A549 (cell line): ENCODE data around the gene EPS8L2. TPM values are rescaled to one million over a fixed set of nuclear protein-coding genes. Genes with fewer than 3 reads are reported as not detected.

Experiments used
- ATAC-seq, 2 experiments: fragments of 200-7000 bp in 1 of 2; fragments of >200 bp in 1 of 2; cut with Nextera tagmentation in 1 of 2; cut with Tn5 transposase in 1 of 2; 3 replicates each; pipeline versions ENCODE4 v1.8.0 to v1.9.1; 2018 to 2020; ENCODE audit warnings: mild to moderate bottlenecking in 1 of 2, moderate library complexity in 1 of 2
- CTCF ChIA-PET: fragments of 300-600 bp; sonication (Branson Sonifier 250); formaldehyde crosslinking; extraction: SDS; loops from one replicate; lab custom pipeline; 2021; ENCODE audit warnings: antibody characterized with exemption, inconsistent platforms; lab: Yijun Ruan, JAX
- POLR2A ChIA-PET: fragments of 350-600 bp; formaldehyde crosslinking; extraction: SDS; loops from one replicate; lab custom pipeline; 2021; ENCODE audit warnings: antibody characterized with exemption, inconsistent platforms; lab: Yijun Ruan, JAX
- DNase-seq, 2 experiments: peaks; one replicate each; pipeline versions ENCODE4 v3.0.0 to v3.0.0-alpha.2; 2011 to 2016; ENCODE audit warnings: low read depth in 1 of 2, low spot score in 1 of 2
- FAIRE-seq: peaks from 2 replicates; lab custom pipeline; 2011; peaks lifted over from hg19 to GRCh38; lab: Jason Lieb, UNC
- H3K27ac ChIP-seq, 2 experiments: fragments of >200 bp; sonication (Bioruptor Twin); formaldehyde crosslinking; 3 replicates each; pipeline ENCODE4 v1.5.1; 2016 to 2017
- H3K4me1 ChIP-seq: fragments of >200 bp; sonication (Bioruptor Twin); formaldehyde crosslinking; 3 replicates; pipeline ENCODE4 v1.6.1; 2016
- H3K4me2 ChIP-seq: fragments of >200 bp; sonication (Bioruptor Twin); formaldehyde crosslinking; 3 replicates; pipeline ENCODE4 v1.6.1; 2016
- H3K4me3 ChIP-seq: fragments of >200 bp; sonication (Bioruptor Twin); formaldehyde crosslinking; 3 replicates; pipeline ENCODE4 v1.5.1; 2016
- H3K9me3 ChIP-seq: fragments of >200 bp; sonication (Bioruptor Twin); formaldehyde crosslinking; 3 replicates; pipeline ENCODE4 v1.6.1; 2016
- BHLHE40 ChIP-seq: IDR thresholded peaks from 2 replicates; pipeline ENCODE4 v1.6.1; 2012; ENCODE audit warnings: low read depth, low read length, inconsistent platforms
- CBX2 ChIP-seq: fragments of 200-600 bp; sonication (generic); IDR thresholded peaks from 2 replicates; pipeline ENCODE4 v1.6.1; 2016; ENCODE audit warnings: low read depth, mild to moderate bottlenecking, borderline replicate concordance
- CBX8 ChIP-seq: fragments of 200-600 bp; sonication (generic); IDR thresholded peaks from 2 replicates; pipeline ENCODE4 v1.6.1; 2016
- CHD4 ChIP-seq: fragments of 200-600 bp; sonication (generic); IDR thresholded peaks from 2 replicates; pipeline ENCODE4 v1.6.1; 2016; ENCODE audit warnings: antibody characterized with exemption, mild to moderate bottlenecking, borderline replicate concordance
- EHMT2 ChIP-seq: fragments of 200-600 bp; sonication (generic); IDR thresholded peaks from 2 replicates; pipeline ENCODE4 v1.6.1; 2016; ENCODE audit warnings: antibody characterized with exemption, low read depth, mild to moderate bottlenecking, moderate library complexity
- FOSL2 ChIP-seq, 2 experiments: fragments of 450-650 bp in 1 of 2; fragments of >200 bp in 1 of 2; sonication (Bioruptor Twin) in 1 of 2; formaldehyde crosslinking; IDR thresholded peaks; 2 replicates each; pipeline versions ENCODE4 v1.5.0 to v1.6.1; 2016 to 2020; ENCODE audit warnings: mild to moderate bottlenecking in 1 of 2, moderate library complexity in 1 of 2
- GATA3 ChIP-seq: IDR thresholded peaks from 2 replicates; pipeline ENCODE4 v1.6.1; 2012; ENCODE audit warnings: borderline replicate concordance
- HDAC2 ChIP-seq: fragments of 200-600 bp; sonication (generic); IDR thresholded peaks from 2 replicates; pipeline ENCODE4 v1.6.1; 2016
- HMGXB4 ChIP-seq: fragments of 250-450 bp; sonication (Bioruptor Pico); IDR thresholded peaks from 2 replicates; pipeline ENCODE4 v1.5.0; 2021; ENCODE audit warnings: mild to moderate bottlenecking, moderate library complexity, borderline replicate concordance
- HOXB5 ChIP-seq: fragments of 250-450 bp; sonication (Bioruptor Pico); IDR thresholded peaks from 2 replicates; pipeline ENCODE4 v1.5.0; 2020; ENCODE audit warnings: mild to moderate bottlenecking, moderate library complexity
- KDM1A ChIP-seq: fragments of 200-600 bp; sonication (generic); IDR thresholded peaks from 2 replicates; pipeline ENCODE4 v1.6.1; 2016; ENCODE audit warnings: low read depth, mild to moderate bottlenecking
- KDM5A ChIP-seq: fragments of 200-600 bp; sonication (generic); IDR thresholded peaks from 2 replicates; pipeline ENCODE4 v1.6.1; 2016; ENCODE audit warnings: antibody characterized with exemption, mild to moderate bottlenecking
- MAFK ChIP-seq: fragments of 450-650 bp; IDR thresholded peaks from 2 replicates; pipeline ENCODE4 v1.6.1; 2014; ENCODE audit not compliant: partially characterized antibody
- NFE2L2 ChIP-seq: fragments of 150-350 bp; conservative IDR thresholded peaks from 2 replicates; pipeline ENCODE4 v1.6.1; 2014; ENCODE audit warnings: low read length
- NR3C1 ChIP-seq: fragments of >200 bp; sonication (Bioruptor Twin); formaldehyde crosslinking; IDR thresholded peaks from 3 replicates; pipeline ENCODE4 v1.6.1; 2017
- POLR2A ChIP-seq: IDR thresholded peaks from 2 replicates; pipeline ENCODE4 v1.6.1; 2012; ENCODE audit warnings: mild to moderate bottlenecking, low read length
- RCOR1 ChIP-seq: fragments of 150-350 bp; IDR thresholded peaks from 2 replicates; pipeline ENCODE4 v1.6.1; 2014; ENCODE audit warnings: antibody characterized with exemption, low read length, low read depth
- RFX5 ChIP-seq: fragments of 450-650 bp; IDR thresholded peaks from 2 replicates; pipeline ENCODE4 v1.7.1; 2014; ENCODE audit warnings: antibody characterized with exemption, mild to moderate bottlenecking, moderate library complexity
- RNF2 ChIP-seq: fragments of 200-600 bp; sonication (generic); IDR thresholded peaks from 2 replicates; pipeline ENCODE4 v1.6.1; 2016; ENCODE audit warnings: low read depth, mild to moderate bottlenecking, antibody characterized with exemption, moderate library complexity, borderline replicate concordance
- SREBF2 ChIP-seq: fragments of 450-650 bp; IDR thresholded peaks from 2 replicates; pipeline ENCODE4 v1.6.1; 2014; ENCODE audit warnings: mild to moderate bottlenecking, moderate library complexity
- TP53 ChIP-seq: fragments of 250-450 bp; sonication (Bioruptor Pico); IDR thresholded peaks from 2 replicates; pipeline ENCODE4 v1.5.0; 2021; ENCODE audit warnings: mild to moderate bottlenecking, moderate library complexity
- ZC3H11A ChIP-seq: fragments of 450-650 bp; IDR thresholded peaks from 2 replicates; pipeline ENCODE4 v1.6.1; 2014; ENCODE audit warnings: antibody characterized with exemption, mild to moderate bottlenecking
- ZNF302 ChIP-seq: fragments of 250-450 bp; sonication (Bioruptor Pico); IDR thresholded peaks from 2 replicates; pipeline ENCODE4 v1.9.0; 2021; ENCODE audit warnings: inconsistent platforms, mild to moderate bottlenecking, moderate library complexity
- WGBS: methylation state at CpG from one replicate; pipeline ENCODE4 v1.1.6; 2017; ENCODE audit errors: missing lambda C conversion rate; 5-methylcytosine and 5-hydroxymethylcytosine counted together
- polyA plus RNA-seq, 4 experiments: library from polyadenylated mRNA; depleted of rRNA in 3 of 4; stranded (reverse); fragments of >200 nt; fragmentation: RNase III in 1 of 4; extraction: RNeasy Plus Mini Kit Qiagen cat#74134 plus additional on column Dnase treatment in 1 of 4; gene quantifications; 2 replicates in 3 of 4; 3 replicates in 1 of 4; pipeline ENCODE4 v1.2.3, GENCODE V29; 2011 to 2017
- TF ChIP-seq, protein P1 (sequence below): IDR thresholded peaks from 2 replicates; pipeline ENCODE4 v1.6.1; 2012
- TF ChIP-seq, protein P2 (sequence below): fragments of >200 bp; sonication (Bioruptor Twin); formaldehyde crosslinking; IDR thresholded peaks from 3 replicates; pipeline ENCODE4 v1.6.1; 2016
- TF ChIP-seq, protein P3 (sequence below): IDR thresholded peaks from 2 replicates; pipeline ENCODE4 v1.6.1; 2012; ENCODE audit warnings: low read depth, borderline replicate concordance

EPS8L2 gene
- polyA plus RNA-seq, 2 of the 4 experiments (the other 2 are of a cell fraction) = 60.7 to 154 TPM

GRCh38 chr11:721247-721740 lies 15.3 kb downstream of the EPS8L2 start:
- H3K9me3 ChIP-seq = no peaks in the 10 kb centered on the region
- TF ChIP-seq, protein P1, sequence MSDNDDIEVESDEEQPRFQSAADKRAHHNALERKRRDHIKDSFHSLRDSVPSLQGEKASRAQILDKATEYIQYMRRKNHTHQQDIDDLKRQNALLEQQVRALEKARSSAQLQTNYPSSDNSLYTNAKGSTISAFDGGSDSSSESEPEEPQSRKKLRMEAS = no peak
- TF ChIP-seq HMGXB4 (no peak), EHMT2 (no peak), KDM5A (no peak), POLR2A (no peak), GATA3 (no peak), NR3C1 (no peak), RFX5 (no peak), CBX8 (no peak), CHD4 (no peak), CBX2 (no peak), RNF2 (no peak)
- TF ChIP-seq, protein P2, sequence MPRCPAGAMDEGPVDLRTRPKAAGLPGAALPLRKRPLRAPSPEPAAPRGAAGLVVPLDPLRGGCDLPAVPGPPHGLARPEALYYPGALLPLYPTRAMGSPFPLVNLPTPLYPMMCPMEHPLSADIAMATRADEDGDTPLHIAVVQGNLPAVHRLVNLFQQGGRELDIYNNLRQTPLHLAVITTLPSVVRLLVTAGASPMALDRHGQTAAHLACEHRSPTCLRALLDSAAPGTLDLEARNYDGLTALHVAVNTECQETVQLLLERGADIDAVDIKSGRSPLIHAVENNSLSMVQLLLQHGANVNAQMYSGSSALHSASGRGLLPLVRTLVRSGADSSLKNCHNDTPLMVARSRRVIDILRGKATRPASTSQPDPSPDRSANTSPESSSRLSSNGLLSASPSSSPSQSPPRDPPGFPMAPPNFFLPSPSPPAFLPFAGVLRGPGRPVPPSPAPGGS = no peak
- DNase-seq = no peak
- peaks cover 21% of the 10 kb centered on the region for H3K4me1 ChIP-seq
- ChIA-PET CTCF (interaction anchor here (1.3 to 20.1 kb wide), 7 partner anchors 20 to 167 kb away, joined by 3 to 599 read pairs (median 22); partner anchors contain the start of genes DEAF1, EPS8L2 and TMEM80), POLR2A (interaction anchor here (2.1 kb wide), 1 partner anchor 26 kb away, joined by 7 read pairs; the partner anchor contains the start of genes DEAF1 and TMEM80)
- no peak overlapping the region for H3K4me2 ChIP-seq
- WGBS = 88% methylated on average over 15 of the region's 28 CpGs
- no peak for ATAC-seq
- FAIRE-seq = no peak
- H3K27ac ChIP-seq = no peak overlapping the region
- H3K4me3 ChIP-seq = no peak overlapping the region

DNA sequence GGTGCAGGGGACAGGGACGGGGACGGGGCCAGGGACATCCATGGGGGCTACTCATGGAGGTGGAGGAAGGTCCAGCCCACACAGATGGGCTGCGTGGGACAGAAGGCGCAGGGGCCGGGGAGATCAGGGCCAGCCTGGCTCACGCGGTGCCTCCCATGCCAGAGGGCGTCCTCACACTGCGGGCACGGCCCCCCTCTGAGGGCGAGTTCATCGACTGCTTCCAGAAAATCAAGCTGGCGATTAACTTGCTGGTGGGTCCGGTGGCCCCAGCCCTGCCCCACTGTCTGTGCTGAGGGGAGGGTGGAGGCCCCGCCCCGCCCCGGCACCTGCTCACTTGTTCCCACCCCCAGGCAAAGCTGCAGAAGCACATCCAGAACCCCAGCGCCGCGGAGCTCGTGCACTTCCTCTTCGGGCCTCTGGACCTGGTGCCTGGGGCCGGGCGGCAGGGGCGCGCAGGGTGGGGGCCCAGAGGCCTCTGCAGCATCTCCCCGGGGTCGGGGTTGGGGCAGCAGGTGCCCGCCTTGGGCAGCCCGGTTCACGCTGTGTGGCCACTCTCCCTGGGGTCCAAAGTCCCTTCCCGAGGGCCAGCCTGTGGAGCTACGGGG lies 15.8 kb downstream of the EPS8L2 start:
- no peak for FAIRE-seq
- Histone ChIP-seq H3K4me3 (no peak overlapping the region), H3K9me3 (no peaks in the 10 kb centered on the region), H3K4me1 (peaks cover 26% of the 10 kb centered on the region), H3K27ac (no peak overlapping the region)
- 85% methylated on average over 12 of the region's 33 CpGs for WGBS
- ATAC-seq = peak in 1 of 2 experiments; percentile 31; a peak in 3 of 6 replicates
- POLR2A ChIA-PET = interaction anchor here (2.1 kb wide), 1 partner anchor 26 kb away, joined by 7 read pairs; the partner anchor contains the start of genes DEAF1 and TMEM80
- DNase-seq = no peak
- TF ChIP-seq CBX8 (no peak), BHLHE40 (no peak), FOSL2 (IDR thresholded peaks at IDR 0.05) (no peak), FOSL2 (CRISPR knock-in tag; IDR thresholded peaks at IDR 0.05) (no peak)
- TF ChIP-seq, all 56 proteins: peak for 0
- CTCF ChIA-PET = interaction anchor here (1.0 to 20.1 kb wide), 12 partner anchors 11 to 167 kb away, joined by 3 to 599 read pairs (median 17); partner anchors contain the start of genes DEAF1, EPS8L2 and TMEM80
- H3K4me2 ChIP-seq = no peak overlapping the region

DNA sequence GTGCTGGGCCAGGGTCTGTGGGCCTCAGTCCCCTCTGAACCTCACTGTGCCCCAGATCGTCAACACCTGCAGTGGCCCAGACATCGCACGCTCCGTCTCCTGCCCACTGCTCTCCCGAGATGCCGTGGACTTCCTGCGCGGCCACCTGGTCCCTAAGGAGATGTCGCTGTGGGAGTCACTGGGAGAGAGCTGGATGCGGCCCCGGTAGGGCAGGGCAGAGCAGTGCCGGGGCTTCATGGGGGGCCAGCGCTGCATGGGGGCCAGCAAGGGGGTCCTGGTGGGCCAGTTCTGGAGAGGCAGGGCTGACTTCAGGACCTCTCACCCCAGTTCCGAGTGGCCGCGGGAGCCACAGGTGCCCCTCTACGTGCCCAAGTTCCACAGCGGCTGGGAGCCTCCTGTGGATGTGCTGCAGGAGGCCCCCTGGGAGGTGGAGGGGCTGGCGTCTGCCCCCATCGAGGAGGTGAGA lies 16.3 kb downstream of the EPS8L2 start:
- WGBS = 87% methylated on average over 18 of the region's 20 CpGs
- TF ChIP-seq, protein P2 = no peak
- no peak for TF ChIP-seq HDAC2
- no peak for TF ChIP-seq HOXB5 (CRISPR knock-in tag)
- no peak for TF ChIP-seq FOSL2 (IDR thresholded peaks at IDR 0.05)
- TF ChIP-seq FOSL2 (CRISPR knock-in tag; IDR thresholded peaks at IDR 0.05) = no peak
- no peak for TF ChIP-seq ZC3H11A
- TF ChIP-seq TP53 (CRISPR knock-in tag) = no peak
- TF ChIP-seq KDM1A = no peak
- TF ChIP-seq ZNF302 (CRISPR knock-in tag) = no peak
- no peak for TF ChIP-seq RCOR1
- TF ChIP-seq, protein P3, sequence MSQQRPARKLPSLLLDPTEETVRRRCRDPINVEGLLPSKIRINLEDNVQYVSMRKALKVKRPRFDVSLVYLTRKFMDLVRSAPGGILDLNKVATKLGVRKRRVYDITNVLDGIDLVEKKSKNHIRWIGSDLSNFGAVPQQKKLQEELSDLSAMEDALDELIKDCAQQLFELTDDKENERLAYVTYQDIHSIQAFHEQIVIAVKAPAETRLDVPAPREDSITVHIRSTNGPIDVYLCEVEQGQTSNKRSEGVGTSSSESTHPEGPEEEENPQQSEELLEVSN = no peak
- no peak for TF ChIP-seq SREBF2
- no peak for TF ChIP-seq POLR2A
- no peak for TF ChIP-seq NFE2L2
- no peak for TF ChIP-seq MAFK

More for the DNA sequence above, 16.3 kb downstream of the EPS8L2 start:
- POLR2A ChIA-PET = interaction anchor here (2.1 kb wide), 1 partner anchor 27 kb away, joined by 7 read pairs; the partner anchor contains the start of genes DEAF1 and TMEM80
- Histone ChIP-seq H3K27ac (no peak overlapping the region), H3K4me2 (no peak overlapping the region), H3K9me3 (no peaks in the 10 kb centered on the region), H3K4me3 (no peak overlapping the region), H3K4me1 (peaks cover 32% of the 10 kb centered on the region)
- CTCF ChIA-PET = interaction anchor here (0.9 to 20.1 kb wide), 20 partner anchors 11 to 184 kb away, joined by 3 to 599 read pairs (median 4); partner anchors contain the start of genes DEAF1, EPS8L2, TALDO1 and TMEM80
- ATAC-seq (peak in 1 of 2 experiments; percentile 2; a peak in 4 of 6 replicates), DNase-seq (no peak), FAIRE-seq (no peak)
